NCI-H345 treated with DMSO at 0.1 percent for 48 hours (cell line): ENCODE data around the gene MKNK2.
"Not testable (repeated sequence)": the region's sequence is repeated elsewhere in the genome, so short reads cannot be mapped to it uniquely, and the experiment has no call there.

ENCODE experiments used
- DNase-seq: peaks from one replicate; lab custom pipeline; 2025; ENCODE audit not compliant: unreplicated experiment; lab: John Stamatoyannopoulos, UW

The MKNK2 gene

DNA sequence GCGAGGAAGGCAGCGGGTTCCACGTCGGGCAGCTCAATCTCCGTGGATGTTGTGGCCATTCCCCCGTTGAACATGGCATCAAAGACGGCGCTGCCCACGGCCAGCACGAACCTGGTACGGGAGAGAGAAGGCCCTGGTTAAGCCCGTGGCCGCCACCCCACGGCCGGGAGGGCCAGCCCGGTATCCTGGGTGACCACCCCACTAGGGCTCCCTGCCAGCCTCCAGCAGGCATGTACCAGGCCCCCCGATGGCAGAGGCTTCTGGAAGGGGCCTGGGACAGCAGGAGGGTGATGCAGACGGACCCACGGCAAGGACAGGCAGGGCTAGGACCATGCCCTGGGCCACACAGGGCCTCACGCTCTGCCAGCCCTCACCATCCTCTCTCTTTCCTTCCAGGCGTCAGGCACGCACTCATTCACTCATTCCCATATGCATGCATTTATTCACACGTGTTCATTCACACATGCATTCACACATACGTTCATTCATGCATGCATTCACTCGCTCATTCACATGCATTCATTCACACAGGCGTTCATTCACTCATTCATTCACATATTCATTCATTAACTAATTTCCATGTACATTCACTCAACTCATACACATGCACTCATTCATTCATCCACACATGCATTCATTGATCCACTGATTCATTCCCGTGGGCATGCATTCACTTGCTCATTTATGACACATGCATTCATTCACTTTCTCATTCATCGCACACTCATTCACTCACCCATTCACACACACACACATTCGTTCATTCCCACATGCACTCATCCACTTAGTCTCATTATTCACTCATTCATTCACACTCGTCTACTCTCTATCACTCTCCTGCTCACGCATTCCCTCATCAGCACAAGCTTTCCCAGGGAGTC lies 53.5 kb downstream of the MKNK2 start:
- DNase-seq: no peak

DNA sequence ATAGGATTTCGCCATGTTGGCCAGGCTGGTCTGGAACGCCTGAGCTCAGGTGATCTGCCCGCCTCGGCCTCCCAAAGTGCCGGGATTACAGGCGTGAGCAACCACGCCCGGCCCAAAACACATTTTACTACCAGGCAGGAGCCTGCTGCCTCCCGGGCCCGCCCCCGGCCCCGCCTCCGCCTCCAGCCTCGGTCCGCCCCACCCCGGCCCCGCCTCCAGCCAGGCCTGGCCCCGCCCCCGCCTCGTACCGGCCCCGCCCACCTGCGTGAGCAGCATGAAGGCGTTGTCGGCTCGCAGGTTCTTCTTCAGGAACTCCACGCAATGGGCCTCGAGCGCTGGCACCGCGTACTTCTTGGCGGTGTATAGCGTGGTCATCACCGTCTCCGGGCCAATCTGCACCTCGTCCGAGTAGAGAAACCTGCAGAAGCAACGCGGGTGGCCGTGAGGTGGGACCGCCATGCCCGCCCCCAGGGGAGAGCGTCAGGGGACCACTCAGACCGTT lies 58.2 kb downstream of the MKNK2 start:
- DNase-seq: no peak

- DNase-seq: no peak
These were observed 59.8 kb downstream of the MKNK2 start for GRCh38 chr19:1991018-1991913.

DNA sequence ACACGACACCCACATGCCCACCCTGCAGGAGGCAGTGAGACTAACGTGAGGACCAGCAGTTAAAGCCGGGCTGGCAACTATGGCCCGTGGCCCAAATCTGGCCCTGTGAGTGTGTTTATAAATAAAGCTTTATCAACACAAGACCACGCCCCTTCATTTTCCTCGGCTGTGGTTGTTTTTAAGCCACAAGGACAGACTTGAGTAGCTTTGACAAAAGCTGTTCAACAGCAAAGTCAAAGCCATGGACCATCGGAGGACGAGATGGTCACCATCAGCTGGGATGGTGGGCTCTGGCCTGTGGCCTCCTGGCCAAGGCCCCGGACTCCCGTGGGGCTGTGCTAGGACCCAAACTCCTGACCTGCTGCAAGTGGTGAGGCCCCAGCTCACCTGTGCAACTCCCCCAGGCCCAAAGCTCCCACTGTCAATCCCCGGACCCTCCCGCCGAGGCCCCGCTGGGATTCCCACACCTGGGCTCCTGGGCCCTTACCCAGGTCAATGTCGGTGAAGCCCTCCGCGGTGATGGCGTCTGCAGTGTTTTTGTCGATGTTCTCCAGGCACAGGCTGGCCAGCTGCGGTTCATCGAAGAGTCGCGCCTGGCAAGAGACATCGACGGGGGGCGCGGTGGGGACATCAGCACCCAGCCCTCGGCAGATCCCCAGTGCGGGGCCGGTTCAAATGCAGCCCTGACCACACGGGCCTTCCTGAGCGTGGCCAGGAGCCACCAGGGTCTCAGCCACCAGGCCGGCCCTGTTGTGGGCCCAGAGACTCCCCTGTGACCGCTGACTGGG lies 60.6 kb downstream of the MKNK2 start:
- no peak for DNase-seq

DNA sequence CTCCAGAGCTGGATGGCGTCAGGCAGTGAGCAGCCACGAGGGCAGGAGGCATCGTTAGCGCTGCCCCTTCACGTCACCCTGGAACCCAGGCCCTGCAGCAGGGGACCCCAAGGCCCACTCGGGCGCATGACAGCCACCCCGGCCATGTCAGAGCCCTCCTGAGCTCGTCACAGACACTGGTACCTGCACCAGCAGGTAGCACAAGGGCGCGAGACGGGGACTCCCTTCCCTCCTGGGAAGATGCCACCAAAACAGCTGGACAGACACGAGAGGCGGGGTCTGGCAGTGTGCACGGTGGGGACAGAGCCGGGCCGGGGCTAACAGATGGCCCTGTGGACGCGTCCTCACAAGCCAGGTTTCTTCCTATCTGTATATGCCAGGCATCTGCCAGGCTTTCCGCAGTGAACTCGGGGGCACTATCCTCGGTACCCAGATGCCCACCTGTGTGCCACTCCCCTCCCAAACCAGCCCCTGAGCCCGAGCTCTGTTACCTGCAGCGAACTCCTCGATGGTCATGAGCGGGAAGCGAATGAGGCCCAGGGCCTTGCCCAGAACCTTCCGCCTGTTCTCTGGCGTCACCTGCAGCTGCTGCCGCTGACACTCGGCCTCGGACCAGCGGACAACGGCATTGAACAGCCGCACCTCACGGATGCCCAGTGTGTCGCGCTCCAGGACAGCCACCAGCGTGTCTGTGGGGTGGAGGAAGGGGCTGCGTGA lies 61.4 kb downstream of the MKNK2 start:
- DNase-seq: no peak

GRCh38 chr19:1988464-1988863 lies 62.6 kb downstream of the MKNK2 start:
- DNase-seq: not testable (repeated sequence)
